ENCODE data around the gene ME2.
"Not testable (repeated sequence)": the region's sequence is repeated elsewhere in the genome, so short reads cannot be mapped to it uniquely, and the experiment has no call there.

ME2 gene

DNA sequence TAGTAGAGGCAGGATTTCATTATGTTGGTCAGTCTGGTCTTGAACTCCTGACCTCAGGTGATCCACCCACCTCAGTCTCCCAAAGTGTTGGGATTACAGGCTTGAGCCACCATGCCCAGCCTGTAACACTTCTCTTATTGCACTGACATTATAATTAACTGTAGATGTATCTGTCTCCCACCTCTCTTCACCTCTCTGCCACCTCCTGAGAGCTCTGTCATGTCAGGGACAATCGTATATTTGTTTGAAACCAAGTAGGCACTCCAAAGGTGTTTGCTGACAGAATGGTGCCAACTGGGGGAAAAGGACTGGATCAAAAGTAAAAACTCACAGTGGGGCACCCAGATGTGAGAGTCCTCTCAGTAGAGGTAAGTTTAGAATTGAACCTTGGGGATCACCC, 17.3 kb upstream of the ME2 start:
- DNase-seq (ENCODE audit: low read depth in 2 of 2) = no peak

DNA sequence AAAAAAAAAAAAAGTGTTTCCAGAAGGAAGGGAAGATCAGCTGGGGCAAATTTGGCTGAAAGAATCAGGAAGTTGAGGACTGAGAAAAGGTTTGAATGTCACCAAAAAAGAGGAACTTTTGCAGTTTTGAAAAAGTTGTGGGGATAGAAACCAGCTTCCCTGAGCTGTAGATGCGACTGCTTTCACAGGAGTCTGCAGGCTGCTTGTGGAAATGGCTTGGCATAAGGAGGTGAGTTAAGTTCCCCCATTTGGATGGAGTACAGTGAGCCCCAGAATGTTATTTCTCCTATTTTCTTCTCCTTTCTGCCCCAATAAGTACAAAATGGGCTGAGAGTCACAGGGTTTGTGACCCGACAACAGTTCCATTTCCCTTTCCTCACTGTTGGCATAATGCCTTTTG, 16.5 kb upstream of the ME2 start:
- DNase-seq (ENCODE audit: low read depth in 2 of 2) = no peak

DNA sequence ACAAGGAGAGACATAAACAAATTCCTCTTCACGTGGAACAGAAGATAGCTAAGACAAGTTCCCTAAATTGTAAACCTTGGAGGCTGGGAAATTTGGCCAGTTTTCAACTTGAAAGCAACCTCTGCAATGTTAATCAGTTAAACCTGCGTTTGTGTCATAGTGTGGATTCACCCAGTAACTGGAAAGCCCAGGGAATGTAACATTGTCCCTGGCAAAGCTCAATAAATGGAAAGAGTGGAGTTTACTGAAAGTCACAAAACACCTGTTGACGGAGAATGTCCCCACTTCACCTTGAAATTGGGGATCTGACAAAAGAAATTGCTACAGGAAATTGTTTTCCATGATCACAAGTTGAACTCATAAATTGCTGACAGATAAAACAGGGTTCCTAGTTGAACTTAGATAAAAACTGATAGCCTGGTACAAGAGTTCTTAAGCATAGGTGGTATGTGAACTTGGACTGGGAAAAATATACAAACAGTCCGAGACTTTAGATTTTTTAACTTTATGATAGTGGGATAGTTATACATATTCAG, 15.0 kb upstream of the ME2 start:
- no peak for DNase-seq (ENCODE audit: low read depth in 2 of 2)

DNA sequence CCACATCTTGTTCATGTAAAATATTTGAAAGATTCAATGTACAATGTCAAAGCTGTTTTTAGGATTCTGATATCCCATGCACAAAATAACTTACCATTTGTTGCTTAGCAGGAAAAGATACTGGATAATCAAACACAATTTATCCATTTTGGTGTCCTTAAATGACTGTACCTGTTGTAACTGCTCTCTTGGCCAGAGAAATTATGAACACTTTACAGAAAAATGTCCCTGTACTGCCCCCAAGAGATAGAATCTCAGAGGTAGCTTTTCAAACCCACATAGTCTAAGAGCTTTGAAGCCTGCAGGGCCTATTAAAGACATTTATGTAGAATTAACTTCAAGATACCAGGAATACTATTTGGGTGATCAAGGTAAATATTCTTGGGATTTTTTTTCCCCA, 12.2 kb upstream of the ME2 start:
- DNase-seq (ENCODE audit: low read depth in 2 of 2) = no peak

DNA sequence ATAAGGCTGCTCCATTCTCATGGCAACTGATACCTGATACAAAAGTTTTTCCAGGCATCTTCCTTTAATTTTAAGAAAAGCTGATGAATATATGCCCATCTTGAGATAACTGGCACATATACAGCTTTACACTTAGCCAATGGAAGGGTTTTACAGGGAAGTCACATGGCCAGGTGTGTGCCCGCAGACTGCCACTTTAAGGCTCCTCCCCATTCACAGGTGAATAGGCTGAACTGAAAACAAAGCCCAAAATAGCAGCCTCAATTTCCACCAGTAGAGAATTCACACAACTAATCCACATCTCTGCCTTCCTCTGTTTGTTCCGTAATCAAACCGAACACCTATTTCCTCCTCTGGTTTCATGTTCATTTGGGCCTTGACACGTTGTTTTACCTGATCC, 9.8 kb upstream of the ME2 start:
- DNase-seq (ENCODE audit: low read depth in 2 of 2) = no peak

DNA sequence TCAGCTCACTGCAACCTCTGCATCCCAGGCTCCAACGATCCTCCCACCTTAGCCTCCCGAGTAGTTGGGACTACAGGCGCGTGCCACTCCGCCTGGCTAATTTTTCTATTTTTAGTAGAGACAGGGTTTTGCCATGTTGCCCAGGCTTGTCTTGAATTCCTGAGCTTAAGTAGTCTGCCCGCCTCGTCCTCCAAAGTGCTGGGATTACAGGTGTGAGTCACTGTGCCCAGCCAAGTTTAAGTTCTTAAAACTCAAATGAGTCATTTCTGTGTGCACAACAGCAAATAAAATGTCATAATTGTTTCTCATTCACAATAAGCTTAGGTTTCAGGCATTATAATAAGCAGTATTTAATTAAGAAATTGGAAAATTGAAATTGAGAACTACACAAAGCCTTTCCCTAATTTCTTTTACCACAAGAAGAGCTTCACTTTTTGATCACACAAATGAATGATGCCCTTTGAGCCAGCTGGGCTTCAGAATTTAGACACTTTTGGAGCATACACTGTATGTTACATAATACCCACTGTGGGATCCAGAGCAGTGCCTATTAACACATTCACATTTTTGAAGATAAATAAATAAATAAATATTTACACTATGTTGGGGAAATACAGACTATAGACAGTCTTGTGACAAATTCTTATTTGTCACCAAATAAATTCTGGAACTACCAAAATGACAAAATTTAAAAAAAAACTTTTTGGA, 8.6 kb upstream of the ME2 start:
- DNase-seq (ENCODE audit: low read depth in 2 of 2) = no peak

DNA sequence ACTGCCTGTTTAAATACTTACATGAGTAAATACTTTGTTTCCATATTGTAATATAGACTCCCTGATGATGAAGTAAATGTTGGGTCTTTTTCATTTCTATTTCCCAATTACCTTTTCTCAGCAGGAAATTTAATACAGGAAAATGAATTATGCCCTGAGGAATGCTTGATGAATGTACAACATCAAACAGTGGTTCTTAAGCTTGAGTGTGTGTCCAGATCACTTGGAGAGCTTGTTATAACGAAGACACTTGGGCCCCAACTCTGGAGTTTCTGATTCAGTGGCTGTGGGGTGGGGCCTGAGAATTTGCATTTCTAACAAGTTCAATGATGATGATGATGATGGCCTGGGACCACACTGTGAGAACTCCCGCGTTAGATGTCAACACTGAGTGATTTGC, 7.1 kb upstream of the ME2 start:
- DNase-seq (ENCODE audit: low read depth in 2 of 2) = no peak

DNA sequence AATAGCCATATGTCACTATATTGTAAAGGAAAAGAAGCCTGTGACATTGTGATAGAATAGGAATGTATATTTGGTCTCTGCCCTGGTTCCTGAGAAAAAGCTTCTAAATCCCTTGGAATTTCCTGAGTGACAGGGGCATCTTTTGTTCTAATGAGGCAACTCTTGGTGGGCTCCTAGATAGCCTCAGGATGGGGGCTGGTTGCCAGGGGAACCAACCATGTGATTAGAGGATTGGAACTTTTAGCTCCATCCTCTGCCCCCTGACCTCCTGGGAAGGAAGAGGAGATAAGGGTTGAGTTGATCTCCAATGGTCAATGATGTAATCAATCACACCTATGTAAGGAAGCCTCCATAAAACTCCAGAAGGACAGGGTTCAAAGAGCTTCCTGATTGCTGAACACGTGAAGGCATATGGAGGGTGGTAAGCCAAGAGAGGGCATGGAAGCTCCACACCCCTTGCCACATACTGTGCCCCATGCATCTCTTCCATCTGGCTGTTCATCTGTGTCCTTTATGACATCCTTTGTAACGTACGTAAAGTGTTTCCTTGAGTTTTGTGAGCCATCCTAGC, 2.9 kb upstream of the ME2 start:
- DNase-seq (ENCODE audit: low read depth in 2 of 2) = no peak

DNA sequence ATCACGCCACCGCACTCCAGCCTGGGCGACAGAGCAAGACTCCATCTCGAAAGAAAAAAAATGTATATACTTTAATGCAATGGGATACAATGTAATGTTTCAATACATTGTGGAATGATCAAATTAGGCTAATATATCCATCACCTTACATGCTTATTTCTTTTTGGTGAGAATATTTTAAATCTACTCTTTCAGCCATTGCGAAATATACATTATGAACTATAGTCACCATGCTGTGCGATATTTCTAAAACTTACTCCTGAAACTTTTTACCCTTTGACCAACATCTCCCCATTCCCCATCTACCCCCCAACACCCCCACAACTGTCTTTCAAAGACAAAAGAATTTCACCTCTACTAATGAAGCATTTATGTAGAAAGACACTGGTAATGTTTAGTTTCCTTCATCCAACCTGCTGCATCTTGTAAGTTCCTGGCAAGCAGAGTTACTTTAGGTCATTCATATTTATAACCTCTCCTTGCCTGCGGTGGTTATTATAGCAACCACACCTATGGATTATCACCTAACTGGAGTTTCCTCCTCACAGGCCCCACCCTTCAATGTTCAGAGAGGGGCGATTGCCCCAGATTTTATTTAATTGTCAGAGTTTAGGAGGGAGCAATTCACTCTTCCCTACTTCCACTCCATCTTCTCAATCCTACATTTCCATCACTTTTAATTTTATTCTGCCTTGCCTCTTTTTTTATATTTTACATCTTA, 1.2 kb upstream of the ME2 start:
- DNase-seq (ENCODE audit: low read depth in 2 of 2) = no peak

DNA sequence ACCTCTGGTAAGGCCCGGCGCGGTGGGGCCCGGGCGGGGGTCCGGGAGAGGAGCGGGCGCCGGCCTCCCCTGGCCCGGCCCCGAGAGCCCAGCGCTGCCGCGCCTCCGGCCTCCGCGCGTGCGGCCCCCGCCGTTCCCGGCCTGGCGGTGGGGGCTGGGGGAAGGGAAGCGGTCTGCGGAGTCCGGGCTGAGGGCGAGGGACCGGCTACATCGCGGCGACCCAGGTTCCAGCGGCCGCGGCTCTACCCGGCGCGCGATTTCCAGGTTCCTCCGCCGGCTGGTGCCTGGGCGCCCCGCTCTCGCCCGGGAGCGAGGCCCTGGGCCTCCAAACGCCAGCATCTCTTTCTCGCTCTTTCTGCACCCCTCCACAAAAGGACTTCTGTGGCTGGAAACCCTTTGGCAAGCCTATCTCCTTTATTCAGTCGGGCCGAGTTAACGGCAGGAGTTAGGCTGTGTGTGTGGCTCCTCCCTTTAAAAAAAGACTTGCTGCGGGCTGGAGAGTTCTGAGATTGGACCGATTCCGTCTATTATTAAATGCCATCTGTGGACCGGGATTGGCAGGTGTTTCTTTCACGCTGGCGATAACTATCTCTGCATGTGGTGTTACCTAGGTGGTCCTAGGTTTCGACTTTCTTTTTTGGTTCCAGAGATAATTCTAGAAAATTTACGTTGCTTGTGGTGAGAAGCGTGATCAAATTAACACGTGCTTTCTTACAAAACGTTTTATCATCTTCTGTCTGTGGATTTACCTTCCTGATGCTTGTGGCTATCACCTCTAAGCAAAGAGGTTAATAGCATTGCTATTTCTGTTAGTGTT, 592 bp downstream of the ME2 start:
- peak in 1 of 2 donors; percentile 9 for DNase-seq (ENCODE audit: low read depth in 2 of 2)

DNA sequence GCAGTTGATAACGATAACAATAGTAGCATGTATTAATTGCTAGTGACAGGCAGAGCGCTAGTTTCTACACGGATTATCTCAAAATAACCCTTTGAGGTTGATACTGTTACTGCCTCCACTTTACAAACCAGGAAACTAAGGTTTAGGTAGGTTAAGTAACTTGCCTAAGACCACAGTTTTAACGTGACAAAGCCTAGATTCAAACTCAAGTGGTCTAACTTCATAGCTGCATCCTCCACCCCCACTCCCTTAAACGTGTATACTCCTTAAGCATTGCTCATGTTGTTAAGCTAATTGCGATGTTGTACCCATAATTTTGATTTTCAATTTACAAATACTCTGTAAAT, 1.2 kb downstream of the ME2 start:
- DNase-seq (ENCODE audit: low read depth in 2 of 2) = no peak

DNA sequence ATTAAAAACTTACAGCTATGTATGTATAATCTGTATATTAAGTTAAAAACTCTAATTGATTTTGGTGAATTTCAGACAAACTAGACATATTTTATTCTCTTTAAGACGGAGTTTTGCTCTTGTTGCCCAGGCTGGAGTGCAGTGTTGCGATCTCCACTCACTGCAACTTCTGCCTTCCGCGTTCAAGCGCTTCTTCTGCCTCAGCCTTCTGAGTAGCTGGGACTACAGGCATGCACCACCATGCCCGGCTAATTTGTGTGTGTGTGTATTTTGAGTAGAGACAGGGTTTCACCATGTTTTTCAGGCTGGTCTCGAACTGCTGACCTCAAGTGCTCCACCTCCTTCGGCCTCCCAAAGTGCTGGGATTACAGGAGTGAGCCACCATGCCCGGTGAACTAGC, 2.0 kb downstream of the ME2 start:
- not testable (repeated sequence) for DNase-seq (ENCODE audit: low read depth in 2 of 2)

DNA sequence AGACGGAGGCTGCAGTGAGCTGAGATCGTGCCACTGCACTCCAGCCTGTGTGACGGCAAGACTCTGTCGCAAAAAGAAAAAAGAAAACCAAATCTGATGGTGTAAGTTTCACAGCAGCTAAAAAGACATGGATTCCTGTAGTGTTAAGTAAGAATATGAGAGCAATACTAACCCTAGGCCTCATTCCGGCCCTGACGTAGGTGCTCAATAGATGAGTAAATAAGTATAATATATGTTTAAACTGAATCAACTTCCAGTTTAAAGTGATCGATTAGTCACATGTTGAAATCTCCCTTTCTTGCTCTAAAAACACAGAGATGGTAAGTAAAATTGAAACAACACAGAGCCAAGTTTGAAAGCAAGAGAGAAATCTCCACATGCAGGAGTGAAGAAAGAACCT, 8.0 kb downstream of the ME2 start:
- DNase-seq (ENCODE audit: low read depth in 2 of 2) = no peak

DNA sequence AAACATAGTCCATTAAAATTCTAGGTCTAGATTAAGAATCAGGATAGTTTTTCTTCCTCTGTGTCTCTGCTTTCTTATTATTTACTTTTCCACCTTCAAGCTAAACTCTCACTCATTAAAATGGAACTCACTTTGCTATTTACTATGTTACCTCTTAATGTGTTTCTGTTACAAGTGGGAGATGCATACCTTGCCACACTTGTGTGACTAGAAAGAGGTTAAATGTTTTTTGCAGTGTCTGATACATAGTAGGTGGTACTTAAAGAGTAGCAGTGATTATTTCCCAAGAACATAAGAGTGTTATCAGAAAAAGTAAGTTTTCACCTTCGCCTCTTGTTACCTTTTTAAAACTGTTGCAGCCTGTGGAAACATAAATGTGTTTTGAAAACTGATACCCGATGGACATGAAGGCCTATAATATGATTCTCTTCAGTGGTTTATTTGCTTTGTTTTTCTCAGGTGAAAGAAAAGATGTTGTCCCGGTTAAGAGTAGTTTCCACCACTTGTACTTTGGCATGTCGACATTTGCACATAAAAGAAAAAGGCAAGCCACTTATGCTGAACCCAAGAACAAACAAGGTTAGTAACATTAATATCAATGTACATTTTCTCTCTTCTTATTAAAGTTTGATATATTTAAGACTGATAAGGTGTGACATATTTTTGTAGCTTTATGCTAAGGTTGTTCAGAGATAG, 16.6 kb downstream of the ME2 start:
- DNase-seq (ENCODE audit: low read depth in 2 of 2) = no peak

DNA sequence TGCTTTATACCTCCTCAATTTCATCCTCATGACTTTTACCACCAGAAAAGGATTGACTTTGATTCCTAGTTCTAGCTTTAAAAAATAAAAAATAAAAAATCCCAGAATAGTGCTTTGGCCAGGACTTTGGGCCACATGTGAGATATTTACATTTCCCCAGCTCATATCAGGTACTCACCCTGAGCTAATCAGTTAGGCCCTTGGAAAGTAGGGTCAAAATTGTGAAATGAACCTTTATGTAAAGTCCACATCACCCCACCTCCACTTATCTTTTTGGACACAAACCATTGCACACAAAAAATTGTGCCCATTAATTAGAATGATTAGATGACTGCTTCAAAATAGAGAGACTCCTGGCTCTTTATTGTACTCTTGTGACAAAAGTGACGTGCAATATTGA, 17.2 kb downstream of the ME2 start:
- DNase-seq (ENCODE audit: low read depth in 2 of 2) = no peak

DNA sequence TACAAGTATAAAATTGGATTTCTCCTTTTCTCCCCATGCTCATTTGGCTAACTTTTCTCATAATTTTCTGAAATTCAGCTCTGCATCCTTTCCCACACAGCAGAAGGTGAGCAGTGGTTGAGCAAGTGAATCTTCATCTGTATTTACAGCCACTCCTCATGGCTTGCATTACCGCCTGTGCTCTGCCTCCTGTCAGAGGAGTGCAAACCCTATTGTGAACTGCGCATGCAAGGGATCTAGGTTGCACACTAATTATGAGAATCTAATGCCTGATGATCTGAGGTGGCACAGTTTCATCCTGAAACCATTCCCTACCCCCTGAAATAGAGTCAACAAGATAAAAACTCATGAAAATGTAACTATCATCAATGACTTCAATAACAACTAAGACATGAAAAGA, 20.0 kb downstream of the ME2 start:
- no peak for DNase-seq (ENCODE audit: low read depth in 2 of 2)

DNA sequence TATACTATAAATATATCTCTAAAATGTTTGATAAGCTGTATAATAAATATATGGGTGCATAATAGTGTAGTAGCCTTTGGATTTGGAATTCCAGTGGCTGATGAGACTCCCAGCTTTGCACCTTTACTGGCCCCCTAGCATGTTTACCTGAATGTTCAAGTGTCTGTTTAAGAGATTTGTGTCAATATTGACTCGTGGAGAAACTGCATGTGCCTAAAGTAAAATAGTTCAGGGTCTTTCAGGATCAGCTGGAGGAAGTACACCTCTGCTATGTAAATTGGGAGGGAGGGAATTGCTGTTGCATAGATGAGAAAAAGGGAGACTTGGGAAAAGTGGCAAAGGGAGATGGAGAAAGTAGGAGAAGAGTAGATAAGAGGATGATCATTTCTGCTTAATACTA, 23.9 kb downstream of the ME2 start:
- DNase-seq (ENCODE audit: low read depth in 2 of 2) = no peak

DNA sequence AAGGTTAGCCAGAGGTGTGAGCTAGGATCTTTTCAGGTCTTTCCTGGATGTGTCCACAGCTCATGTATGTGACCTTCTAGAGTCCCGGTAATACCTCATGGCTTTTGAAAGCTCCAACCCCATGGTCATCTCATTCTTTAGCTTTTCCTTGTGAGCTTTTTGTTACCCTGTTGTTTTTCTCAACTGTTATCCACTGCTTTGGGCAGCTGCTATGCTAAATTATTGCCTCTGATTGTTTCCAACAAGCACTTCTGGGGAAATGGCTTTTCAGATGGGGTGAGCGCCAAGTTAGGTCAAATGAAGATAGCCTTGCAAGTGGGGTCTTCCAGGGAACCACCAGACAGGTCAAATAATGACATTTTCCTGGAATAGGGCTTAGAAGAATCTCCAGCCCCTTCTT, 27.9 kb downstream of the ME2 start:
- DNase-seq (ENCODE audit: low read depth in 2 of 2) = no peak

DNA sequence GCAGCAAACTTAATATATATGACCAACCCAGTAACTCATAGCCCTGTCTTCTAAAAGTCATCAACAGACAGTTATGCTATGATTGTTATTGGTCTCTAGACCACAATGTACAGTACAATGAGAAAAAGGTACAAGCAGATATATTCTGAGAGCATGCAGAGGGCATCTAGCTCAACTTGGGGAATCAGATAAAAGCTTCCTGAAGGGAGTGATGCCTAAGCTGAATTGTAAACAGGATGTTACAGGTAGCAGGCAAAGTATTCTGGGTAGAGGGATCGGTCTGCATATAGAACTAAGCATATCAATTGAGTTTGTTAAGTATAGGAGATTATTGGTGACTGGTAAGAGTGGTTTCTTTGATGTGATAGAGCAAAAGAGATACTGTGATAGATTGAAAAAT, 30.3 kb downstream of the ME2 start:
- DNase-seq (ENCODE audit: low read depth in 2 of 2) = no peak

DNA sequence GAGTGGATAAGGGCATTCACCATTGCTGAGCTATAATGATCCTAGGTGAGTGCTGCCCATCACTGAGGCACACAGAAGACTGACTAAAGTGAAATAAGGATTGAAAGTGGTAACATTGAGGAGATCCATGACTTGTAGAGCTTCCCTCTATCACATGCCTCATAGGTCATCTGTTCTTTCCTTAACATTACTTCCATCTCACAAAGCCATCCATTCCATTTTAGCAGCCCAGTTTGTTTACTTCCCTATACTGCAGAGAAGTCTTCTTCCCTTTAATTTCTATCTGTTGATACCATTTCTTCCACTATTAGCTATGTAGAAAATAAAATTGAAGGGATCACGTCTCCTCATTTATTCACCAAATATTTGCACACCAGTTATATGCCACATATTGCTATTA, 32.1 kb downstream of the ME2 start:
- DNase-seq (ENCODE audit: low read depth in 2 of 2) = no peak

DNA sequence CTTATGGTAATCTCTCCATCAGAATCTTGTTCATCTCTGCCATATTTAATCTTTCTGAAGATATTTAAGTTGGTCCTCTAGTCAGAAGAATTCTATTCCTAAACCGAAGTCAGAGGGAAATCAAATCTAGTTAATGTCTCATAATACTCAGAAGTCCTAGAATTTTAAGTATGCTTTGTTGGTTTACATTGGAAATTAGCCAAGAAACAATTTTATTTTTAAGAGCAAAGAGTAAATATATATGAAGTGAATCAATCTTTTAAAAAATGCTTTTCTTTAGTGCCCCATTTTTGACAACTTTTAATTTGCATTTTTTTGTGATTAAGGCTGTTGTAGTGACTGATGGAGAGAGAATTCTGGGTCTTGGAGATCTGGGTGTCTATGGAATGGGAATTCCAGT, 38.1 kb downstream of the ME2 start:
- no peak for DNase-seq (ENCODE audit: low read depth in 2 of 2)

DNA sequence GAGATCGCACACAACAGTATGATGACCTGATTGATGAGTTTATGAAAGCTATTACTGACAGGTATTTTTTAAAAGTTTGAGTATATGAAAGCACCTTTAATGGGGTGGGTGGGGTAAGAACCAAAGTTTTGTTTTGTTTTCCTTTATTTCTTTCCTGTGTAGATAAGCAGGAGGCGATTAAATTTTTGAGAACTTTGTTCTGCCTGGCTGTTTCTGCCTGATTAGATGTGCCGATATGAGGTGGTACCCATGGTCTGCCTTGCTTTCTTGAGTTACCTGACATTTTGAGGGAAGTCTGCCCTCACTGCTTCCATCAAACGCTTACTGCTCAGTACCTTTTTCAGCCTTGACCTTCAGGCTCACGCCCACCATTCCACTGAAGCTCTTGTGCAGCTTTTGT, 39.2 kb downstream of the ME2 start:
- no peak for DNase-seq (ENCODE audit: low read depth in 2 of 2)

Data from activated CD4-positive, alpha-beta T cell treated with anti-CD3 and anti-CD28 coated beads for 24 hours (primary cell).